ENCODE measurements around the gene USH2A.

- TF ChIP-seq CTCF (IDR thresholded peaks at IDR 0.05) = no peak
- TF ChIP-seq EP300 (IDR thresholded peaks at IDR 0.05) = no peak
- TF ChIP-seq POLR2A (IDR thresholded peaks at IDR 0.05) = no peak
Measured at GRCh38 chr1:215583185-215583749, 840.0 kb downstream of the USH2A start.

All from tibial nerve (tissue), 4 donors.